ENCODE measurements around the gene SNRNP200.
A peak's percentile ranks its signal among the peaks of the same experiment; 100 is the strongest.
"Not testable (repeated sequence)": the region's sequence is repeated elsewhere in the genome, so short reads cannot be mapped to it uniquely, and the experiment has no call there.

The SNRNP200 gene

DNA sequence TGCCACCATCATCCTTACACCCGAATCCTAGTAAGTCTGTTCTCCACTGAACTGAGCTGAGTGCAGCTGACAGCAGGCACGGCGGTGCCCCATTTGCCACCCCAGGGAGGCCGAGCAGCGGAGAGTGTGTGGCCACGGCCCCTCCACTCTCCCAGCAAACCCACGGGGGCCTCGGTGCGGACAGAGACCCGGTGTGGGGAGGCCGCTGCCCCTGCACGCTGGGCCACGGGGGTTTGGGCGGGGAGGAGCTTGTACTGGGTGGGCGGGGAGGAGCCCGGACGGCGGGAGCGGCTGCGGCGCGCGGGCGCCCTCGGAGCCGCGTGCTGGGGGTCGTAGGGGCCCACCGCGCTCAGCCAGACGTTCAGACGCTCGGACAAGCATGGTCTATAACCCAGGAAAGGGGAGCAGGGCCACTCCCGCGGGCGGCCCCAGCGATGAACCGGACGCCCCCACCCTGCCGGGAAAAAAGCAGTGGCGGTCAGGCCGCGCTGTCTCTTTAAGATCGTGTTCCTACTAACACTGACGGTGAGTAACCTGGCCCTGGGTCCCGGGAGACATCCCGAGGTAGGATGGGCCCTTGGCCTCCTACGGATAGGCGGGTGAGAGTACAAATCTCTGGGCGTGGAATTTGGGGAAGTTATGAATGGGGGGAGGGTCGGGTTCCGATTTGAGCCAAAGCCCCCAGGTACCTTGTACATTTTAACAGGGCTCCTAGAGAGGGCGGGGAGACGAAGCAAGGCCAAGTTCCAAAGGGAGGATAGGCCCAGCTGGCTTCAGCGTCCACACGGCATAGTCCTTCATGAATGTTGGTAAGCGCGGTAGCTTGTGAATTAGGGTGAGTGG is 19.9 kb upstream of the SNRNP200 start, which contains the start of gene ITPRIPL1:
TSS of gene ITPRIPL1 (plus strand) at position 277 of the 843 bp plus-strand sequence. CDS start at position 800, 523 bp downstream.
- peak; percentile 30 for DNase-seq (ENCODE audit: low spot score)

DNA sequence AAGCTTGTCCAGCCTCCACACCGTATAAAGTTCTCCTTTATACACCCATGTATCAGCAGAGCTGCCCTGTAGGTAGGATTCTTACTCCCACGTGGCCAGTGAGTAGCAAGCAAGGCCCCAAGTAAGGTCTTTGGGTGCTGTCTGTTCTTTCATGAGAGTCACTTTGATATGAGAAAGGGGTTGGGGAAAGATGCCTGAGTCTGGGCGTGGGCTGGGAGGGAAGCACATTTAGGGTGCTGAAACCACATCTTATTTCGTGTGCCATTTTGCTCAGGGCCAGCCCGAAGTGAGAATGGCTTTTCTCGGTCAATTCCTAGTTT is 19.3 kb upstream of the SNRNP200 start:
- peak; percentile 61 for DNase-seq (ENCODE audit: low spot score)

GRCh38 chr2:96323849-96324248 is 18.5 kb upstream of the SNRNP200 start:
- DNase-seq (ENCODE audit: low spot score): no peak

GRCh38 chr2:96320728-96321622 is 15.6 kb upstream of the SNRNP200 start:
- peak; percentile 60 for DNase-seq (ENCODE audit: low spot score)

- DNase-seq (ENCODE audit: low spot score): peak; percentile 34
Measured at GRCh38 chr2:96320326-96320725, 15.0 kb upstream of the SNRNP200 start.

DNA sequence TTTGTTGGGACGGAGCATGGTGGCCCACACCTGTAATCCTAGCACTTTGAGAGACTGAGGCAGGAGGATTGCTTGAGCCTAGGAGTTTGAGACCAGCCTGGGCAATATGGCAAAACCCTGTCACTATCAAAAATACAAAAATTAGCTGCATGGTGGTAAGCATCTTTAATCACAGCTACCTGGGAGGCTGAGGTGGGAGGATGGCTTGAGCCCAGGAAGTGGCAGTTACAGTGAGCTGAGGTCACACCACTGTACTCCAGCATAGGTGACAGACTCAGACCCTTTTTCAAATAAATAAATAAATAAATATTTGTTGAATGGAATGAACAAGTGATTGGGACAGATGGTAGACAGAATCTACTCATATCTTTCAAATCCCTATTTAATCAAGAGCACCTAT is 14.1 kb upstream of the SNRNP200 start:
- no peak for DNase-seq (ENCODE audit: low spot score)

GRCh38 chr2:96318723-96319122 is 13.4 kb upstream of the SNRNP200 start:
- DNase-seq (ENCODE audit: low spot score): no peak

- DNase-seq (ENCODE audit: low spot score): no peak
Measured at GRCh38 chr2:96317584-96317997, 12.2 kb upstream of the SNRNP200 start.

- DNase-seq (ENCODE audit: low spot score): no peak
Measured at GRCh38 chr2:96316999-96317398, 11.7 kb upstream of the SNRNP200 start.

- no peak for DNase-seq (ENCODE audit: low spot score)
Measured at GRCh38 chr2:96315400-96316071, 10.2 kb upstream of the SNRNP200 start.

- no peak for DNase-seq (ENCODE audit: low spot score)
Measured at GRCh38 chr2:96315005-96315399, 9.7 kb upstream of the SNRNP200 start.

DNA sequence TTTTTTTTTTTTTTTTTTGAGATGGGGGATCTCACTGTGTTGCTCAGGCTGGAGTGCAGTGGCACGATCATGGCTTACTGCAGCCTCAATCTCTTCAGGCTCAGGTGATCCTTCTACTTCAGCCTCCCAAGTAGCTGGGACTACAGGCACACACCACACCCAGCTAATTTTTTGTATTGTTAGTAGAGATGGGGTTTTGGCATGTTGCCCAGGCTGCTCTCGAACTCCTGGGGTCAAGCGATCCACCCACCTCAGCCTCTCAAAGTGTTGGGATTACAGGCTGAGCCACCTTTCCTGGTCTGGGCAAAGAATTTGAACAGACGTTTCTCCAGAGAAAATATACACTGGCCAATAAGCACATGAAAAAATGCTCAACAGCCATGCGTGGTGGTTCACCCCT is 2.9 kb upstream of the SNRNP200 start:
- no peak for DNase-seq (ENCODE audit: low spot score)

- no peak for DNase-seq (ENCODE audit: low spot score)
Measured at GRCh38 chr2:96306370-96306769, 1.0 kb upstream of the SNRNP200 start.

GRCh38 chr2:96305979-96306308 is 598 bp upstream of the SNRNP200 start:
- DNase-seq (ENCODE audit: low spot score): peak; percentile 24

DNA sequence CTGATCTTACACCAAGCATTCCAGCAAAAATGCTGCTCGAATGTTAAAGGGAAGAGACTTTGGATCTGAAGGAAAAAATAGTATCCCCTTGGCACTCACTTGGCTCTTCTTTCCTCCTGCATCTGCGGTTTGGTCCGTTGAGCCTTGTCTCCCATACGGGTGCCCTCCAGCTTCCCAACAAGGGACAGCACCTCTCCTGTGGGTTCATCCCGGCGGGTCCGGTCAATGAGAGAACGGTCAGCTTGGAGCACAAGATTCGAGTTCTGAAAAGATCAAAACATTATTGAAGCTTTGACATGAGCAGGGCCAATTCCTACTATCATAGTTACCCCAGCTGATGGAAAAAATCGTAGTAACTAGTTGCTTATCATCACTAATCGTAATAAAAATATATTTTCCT is 740 bp downstream of the SNRNP200 start:
- no peak for DNase-seq (ENCODE audit: low spot score)

DNA sequence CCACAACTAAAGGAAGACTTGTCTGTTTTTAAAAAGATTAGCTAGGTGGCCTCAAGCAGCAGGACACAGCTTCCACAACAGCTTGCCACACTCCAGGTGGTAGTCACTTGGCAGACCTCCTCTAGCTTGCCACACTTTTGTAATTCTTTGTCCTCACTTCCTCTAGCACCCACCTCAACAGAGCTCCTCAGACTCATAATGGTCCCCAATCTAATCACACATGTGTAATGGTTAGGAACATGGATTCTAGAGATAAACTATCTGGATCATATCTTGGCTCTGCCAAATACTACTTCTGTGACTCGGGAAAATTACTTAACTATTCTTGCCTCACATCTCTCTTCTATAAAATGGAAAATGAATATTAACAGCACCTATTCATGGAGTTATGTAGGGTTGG is 3.5 kb downstream of the SNRNP200 start:
- DNase-seq (ENCODE audit: low spot score): no peak

GRCh38 chr2:96296925-96297324 is 8.4 kb downstream of the SNRNP200 start:
- DNase-seq (ENCODE audit: low spot score): no peak

GRCh38 chr2:96294271-96294670 is 11.1 kb downstream of the SNRNP200 start:
- DNase-seq (ENCODE audit: low spot score): not testable (repeated sequence)

GRCh38 chr2:96291751-96292150 is 13.6 kb downstream of the SNRNP200 start:
- no peak for DNase-seq (ENCODE audit: low spot score)

DNA sequence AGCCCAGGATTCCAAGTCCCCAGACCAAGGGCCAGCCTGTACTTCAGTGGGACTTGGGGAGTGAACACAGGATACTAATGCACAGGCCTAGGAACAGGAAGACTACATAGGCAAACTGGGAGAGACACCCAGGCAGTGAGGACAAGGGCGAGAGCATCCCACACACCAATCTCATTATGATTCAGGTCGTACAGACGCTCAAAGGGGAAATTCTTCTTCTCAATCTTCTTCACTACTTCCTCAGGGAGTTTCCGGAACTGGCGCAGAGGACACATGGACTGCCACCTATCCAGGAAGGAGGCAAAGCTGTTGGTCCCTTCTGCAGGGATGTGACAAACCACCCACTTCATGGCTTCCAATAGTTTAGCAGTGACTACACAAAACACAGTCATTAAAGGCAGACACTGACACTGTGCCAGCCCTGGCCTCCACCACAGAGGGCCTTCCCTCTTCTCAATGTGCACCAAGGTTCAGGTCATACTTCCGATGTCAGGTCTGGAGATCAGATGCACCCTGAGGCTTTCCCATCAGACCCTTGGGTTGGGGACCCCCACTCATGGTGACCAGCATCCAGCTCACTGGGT is 18.0 kb downstream of the SNRNP200 start:
- DNase-seq (ENCODE audit: low spot score): no peak

DNA sequence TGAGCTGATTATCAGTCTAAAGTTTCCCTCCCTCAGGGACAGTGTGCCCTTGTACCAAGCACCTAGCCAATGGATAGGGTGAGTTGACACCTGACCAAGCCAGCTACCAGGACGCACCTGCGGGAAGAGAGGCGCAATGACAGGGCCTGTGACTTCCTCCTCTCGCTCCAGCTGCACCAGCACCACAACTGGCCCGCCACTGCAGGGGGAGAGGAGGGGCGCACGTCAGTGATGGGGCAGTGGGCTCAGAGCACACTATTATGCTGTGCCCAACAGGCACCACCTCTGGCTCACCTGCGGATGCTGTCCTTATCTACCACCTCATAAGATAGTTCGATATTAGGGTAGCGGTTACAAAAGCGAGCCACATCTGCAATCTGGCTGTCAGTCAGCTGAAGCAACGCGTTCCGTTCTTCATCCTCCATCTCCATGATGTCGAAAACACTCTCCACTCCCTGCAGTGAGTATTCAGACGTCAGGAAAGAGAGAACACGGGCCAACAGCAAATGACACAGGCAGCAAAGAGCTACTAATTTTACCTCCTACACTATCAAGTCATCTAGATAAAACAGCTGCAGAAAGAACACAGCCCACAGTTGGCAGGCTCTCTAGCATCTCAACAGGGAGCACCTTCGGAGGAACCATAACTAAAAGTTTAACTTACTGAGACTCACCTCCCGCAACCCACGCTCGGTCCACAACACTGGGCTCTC is 28.4 kb downstream of the SNRNP200 start:
- DNase-seq (ENCODE audit: low spot score): no peak
